ENCODE data around the gene RGL1. TPM values are rescaled to one million over a fixed set of nuclear protein-coding genes. Genes with fewer than 3 reads are reported as not detected.

Gene RGL1
- total RNA-seq, 1 experiment from 2014 or later, result 34.5 TPM

DNA sequence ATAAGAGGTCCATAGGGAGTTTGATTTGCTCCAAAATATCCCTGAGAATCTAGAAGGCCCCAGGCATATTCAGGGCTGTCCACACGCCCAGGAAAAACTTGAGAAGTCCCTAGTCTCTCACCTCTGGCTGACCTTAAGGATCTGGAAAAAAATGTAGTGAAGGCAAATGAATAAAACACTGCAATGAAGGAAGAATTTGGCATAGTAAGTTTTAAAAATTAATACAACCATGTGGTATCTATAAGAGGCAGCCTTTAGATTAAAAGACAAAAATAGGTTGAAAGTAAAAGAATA, 141.3 kb downstream of the RGL1 start:
- intact Hi-C loops (cut with micrococcal nuclease; ENCODE audit: unreplicated experiment), result loop anchor here (5.0 kb wide), 2 partner anchors 91 to 106 kb away; partner anchors contain the start of genes COLGALT2 and TSEN15
- Mint-ChIP-seq H3K36me3 (ENCODE audit: insufficient read depth, unreplicated experiment) (peaks cover 8% of the 10 kb centered on the region), H3K9me3 (ENCODE audit: unreplicated experiment) (peaks cover 8% of the 10 kb centered on the region), H3K4me3 (ENCODE audit: unreplicated experiment) (no peak overlapping the region), H3K4me1 (ENCODE audit: low read depth, unreplicated experiment) (peaks cover 28% of the 10 kb centered on the region), H3K27ac (ENCODE audit: unreplicated experiment) (peak overlapping the region; percentile 68), H3K27me3 (ENCODE audit: insufficient read depth, unreplicated experiment) (no peaks in the 10 kb centered on the region)
- Histone ChIP-seq H3K9me3 (no peaks in the 10 kb centered on the region), H3K4me1 (peaks cover 20% of the 10 kb centered on the region), H3K4me3 (ENCODE audit: low read depth, low read length) (no peak overlapping the region), H3K36me3 (ENCODE audit: control insufficient read depth, insufficient read depth, low read length) (no peaks in the 10 kb centered on the region), H3K27me3 (replicated peaks; ENCODE audit: control insufficient read depth, insufficient read depth, low read length) (no peaks in the 10 kb centered on the region)
- TF ChIP-seq, protein P1, sequence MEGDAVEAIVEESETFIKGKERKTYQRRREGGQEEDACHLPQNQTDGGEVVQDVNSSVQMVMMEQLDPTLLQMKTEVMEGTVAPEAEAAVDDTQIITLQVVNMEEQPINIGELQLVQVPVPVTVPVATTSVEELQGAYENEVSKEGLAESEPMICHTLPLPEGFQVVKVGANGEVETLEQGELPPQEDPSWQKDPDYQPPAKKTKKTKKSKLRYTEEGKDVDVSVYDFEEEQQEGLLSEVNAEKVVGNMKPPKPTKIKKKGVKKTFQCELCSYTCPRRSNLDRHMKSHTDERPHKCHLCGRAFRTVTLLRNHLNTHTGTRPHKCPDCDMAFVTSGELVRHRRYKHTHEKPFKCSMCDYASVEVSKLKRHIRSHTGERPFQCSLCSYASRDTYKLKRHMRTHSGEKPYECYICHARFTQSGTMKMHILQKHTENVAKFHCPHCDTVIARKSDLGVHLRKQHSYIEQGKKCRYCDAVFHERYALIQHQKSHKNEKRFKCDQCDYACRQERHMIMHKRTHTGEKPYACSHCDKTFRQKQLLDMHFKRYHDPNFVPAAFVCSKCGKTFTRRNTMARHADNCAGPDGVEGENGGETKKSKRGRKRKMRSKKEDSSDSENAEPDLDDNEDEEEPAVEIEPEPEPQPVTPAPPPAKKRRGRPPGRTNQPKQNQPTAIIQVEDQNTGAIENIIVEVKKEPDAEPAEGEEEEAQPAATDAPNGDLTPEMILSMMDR (IDR thresholded peaks at IDR 0.05; ENCODE audit: insufficient read depth in 1 of 2, low read depth in 1 of 2, low read length in 1 of 2, severe bottlenecking in 1 of 2, unreplicated experiment in 1 of 2), result no peak
- CTCF ChIA-PET, result no interaction called here
- BruUV-seq (replicated peaks), result no TSS peak
- POLR2A ChIA-PET, result no interaction called here
- no peak for DNase-seq

DNA sequence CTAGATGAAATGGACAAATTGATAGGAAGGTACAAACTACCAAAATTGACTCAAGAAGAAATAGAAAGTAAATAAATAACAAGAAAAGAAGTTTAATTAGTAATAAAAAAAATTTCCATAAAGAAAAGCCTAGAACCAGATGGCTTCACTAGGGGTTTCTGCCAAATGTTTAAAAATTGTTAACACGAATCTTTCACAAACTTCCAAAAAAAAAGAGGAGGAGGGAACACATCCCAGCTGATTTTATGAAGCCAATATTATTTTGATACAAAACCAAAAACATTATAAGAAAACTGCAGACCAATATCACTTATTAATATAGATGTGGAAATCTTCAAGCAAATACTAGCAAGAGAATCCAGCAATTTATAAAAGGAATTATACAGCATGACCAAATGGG, 143.1 kb downstream of the RGL1 start:
- POLR2A ChIA-PET, result no interaction called here
- H3K36me3 Mint-ChIP-seq (ENCODE audit: insufficient read depth, unreplicated experiment), result peaks cover 8% of the 10 kb centered on the region
- intact Hi-C loops (cut with micrococcal nuclease; ENCODE audit: unreplicated experiment), result loop anchor here (5.0 kb wide), 2 partner anchors 89 to 104 kb away; partner anchors contain the start of genes COLGALT2 and TSEN15

DNA sequence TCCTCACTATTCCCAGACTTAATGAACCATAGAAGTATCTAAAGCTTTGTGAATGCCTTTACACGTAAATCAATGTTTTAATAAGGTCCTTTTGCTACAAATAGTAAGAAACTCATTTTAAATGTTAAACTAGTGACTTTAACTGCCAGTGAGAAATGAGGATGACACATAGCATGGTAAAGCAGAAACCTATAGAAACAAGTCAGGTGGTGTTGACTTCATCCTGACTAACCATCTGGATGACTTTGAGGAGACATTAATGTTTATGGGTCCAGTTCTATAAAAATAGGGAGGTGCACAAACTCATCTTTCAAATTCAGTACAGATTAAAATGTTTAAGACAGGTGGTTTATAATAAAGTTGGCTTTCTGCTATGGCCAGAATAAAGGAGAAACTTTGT, 147.2 kb downstream of the RGL1 start:
- no peak overlapping the region for H3K27ac Mint-ChIP-seq (ENCODE audit: unreplicated experiment)
- Histone ChIP-seq H3K4me1 (peaks cover 9% of the 10 kb centered on the region; the same call in 1 of the 2 replicates), H3K36me3 (ENCODE audit: control insufficient read depth, insufficient read depth, low read length) (no peaks in the 10 kb centered on the region), H3K27me3 (replicated peaks; ENCODE audit: control insufficient read depth, insufficient read depth, low read length) (no peaks in the 10 kb centered on the region), H3K9me3 (no peaks in the 10 kb centered on the region), H3K4me3 (ENCODE audit: low read depth, low read length) (no peak overlapping the region)
- no peaks in the 10 kb centered on the region for H3K27me3 Mint-ChIP-seq (ENCODE audit: insufficient read depth, unreplicated experiment)
- POLR2A ChIA-PET, result no interaction called here
- H3K9me3 Mint-ChIP-seq (ENCODE audit: unreplicated experiment), result peaks cover 10% of the 10 kb centered on the region
- H3K4me1 Mint-ChIP-seq (ENCODE audit: low read depth, unreplicated experiment), result peaks cover 9% of the 10 kb centered on the region
- CTCF ChIA-PET, result no interaction called here
- DNase-seq, result no peak
- intact Hi-C loops (cut with micrococcal nuclease; ENCODE audit: unreplicated experiment), result no loop called here
- TF ChIP-seq, protein P1 (IDR thresholded peaks at IDR 0.05; ENCODE audit: insufficient read depth in 1 of 2, low read depth in 1 of 2, low read length in 1 of 2, severe bottlenecking in 1 of 2, unreplicated experiment in 1 of 2), result no peak
- no TSS peak for BruUV-seq (replicated peaks)
- H3K4me3 Mint-ChIP-seq (ENCODE audit: unreplicated experiment), result no peak overlapping the region
- H3K36me3 Mint-ChIP-seq (ENCODE audit: insufficient read depth, unreplicated experiment), result peaks cover 8% of the 10 kb centered on the region

More for the DNA sequence above, 143.1 kb downstream of the RGL1 start:
- TF ChIP-seq, protein P1 (IDR thresholded peaks at IDR 0.05; ENCODE audit: insufficient read depth in 1 of 2, low read depth in 1 of 2, low read length in 1 of 2, severe bottlenecking in 1 of 2, unreplicated experiment in 1 of 2), result no peak
- Mint-ChIP-seq H3K27me3 (ENCODE audit: insufficient read depth, unreplicated experiment) (no peaks in the 10 kb centered on the region), H3K9me3 (ENCODE audit: unreplicated experiment) (peaks cover 10% of the 10 kb centered on the region), H3K27ac (ENCODE audit: unreplicated experiment) (no peak overlapping the region), H3K4me1 (ENCODE audit: low read depth, unreplicated experiment) (peaks cover 23% of the 10 kb centered on the region), H3K4me3 (ENCODE audit: unreplicated experiment) (no peak overlapping the region)
- Histone ChIP-seq H3K4me1 (peaks cover 20% of the 10 kb centered on the region), H3K9me3 (no peaks in the 10 kb centered on the region), H3K4me3 (ENCODE audit: low read depth, low read length) (no peak overlapping the region), H3K27me3 (replicated peaks; ENCODE audit: control insufficient read depth, insufficient read depth, low read length) (no peaks in the 10 kb centered on the region), H3K36me3 (ENCODE audit: control insufficient read depth, insufficient read depth, low read length) (no peaks in the 10 kb centered on the region)
- DNase-seq, result no peak
- no TSS peak for BruUV-seq (replicated peaks)
- CTCF ChIA-PET, result no interaction called here

Measured in Caco-2 (cell line).